Endothelial cell of umbilical vein (primary cell): ENCODE data around the gene PTGR3. TPM values are rescaled to one million over a fixed set of nuclear protein-coding genes. Genes with fewer than 3 reads are reported as not detected.

Experiments
- BruUV-seq: library from RNA; stranded (reverse); fragments of 400-500 nt; replicated peaks from 2 replicates; lab custom pipeline; 2021; lab: Mats Ljungman, UMichigan
- CTCF ChIA-PET: fragments of 300-600, 350-600 bp; sonication (Branson Sonifier 250); formaldehyde crosslinking; loops from one replicate; lab custom pipeline; 2021; ENCODE audit warnings: antibody characterized with exemption, inconsistent platforms; lab: Charles Lee
- POLR2A ChIA-PET: fragments of 300-600, 350-600 bp; sonication (Branson Sonifier 250); formaldehyde crosslinking; loops from one replicate; lab custom pipeline; 2021; ENCODE audit warnings: antibody characterized with exemption, inconsistent platforms; lab: Charles Lee
- DNase-seq: peaks from one replicate; pipeline ENCODE4 v3.0.0-alpha.2; 2011; ENCODE audit warnings: low read depth, low spot score
- FAIRE-seq: peaks from 2 replicates; lab custom pipeline; 2011; peaks lifted over from hg19 to GRCh38; lab: Jason Lieb, UNC
- H2AFZ ChIP-seq: 2 replicates; pipeline ENCODE4 v1.6.0; 2012; ENCODE audit warnings: low read depth, low read length, control low read depth, inconsistent platforms
- H3K27ac ChIP-seq: 2 replicates; pipeline ENCODE4 v1.5.1; 2011; ENCODE audit warnings: low read depth, mild to moderate bottlenecking, control low read depth, low read length, moderate library complexity; ENCODE audit not compliant: insufficient read depth
- H3K27me3 ChIP-seq, 2 experiments: 2 replicates each; pipeline versions ENCODE4 v1.6.0 to v1.6.1; 2011; ENCODE audit warnings: low read length in 2 of 2, mixed read lengths in 1 of 2; ENCODE audit not compliant: control insufficient read depth in 2 of 2, insufficient read depth in 2 of 2
- H3K36me3 ChIP-seq, 2 experiments: 2 replicates in 1 of 2; 3 replicates in 1 of 2; pipeline ENCODE4 v1.5.1; 2011; ENCODE audit warnings: low read length in 2 of 2, mild to moderate bottlenecking in 1 of 2, moderate library complexity in 1 of 2; ENCODE audit not compliant: control insufficient read depth in 2 of 2, insufficient read depth in 2 of 2; ENCODE audit errors: extremely low read depth in 1 of 2
- H3K4me1 ChIP-seq: 3 replicates; pipeline ENCODE4 v1.5.1; 2011; ENCODE audit warnings: mild to moderate bottlenecking, low read length; ENCODE audit not compliant: control insufficient read depth, insufficient read depth; ENCODE audit errors: extremely low read depth
- H3K4me2 ChIP-seq: 2 replicates; pipeline ENCODE4 v1.6.1; 2011; ENCODE audit warnings: low read length, control low read depth, mixed read lengths; ENCODE audit not compliant: insufficient read depth
- H3K4me3 ChIP-seq, 3 experiments: fragments of 200-600 bp in 1 of 3; sonication (generic), shearing (Covaris generic) in 1 of 3; replicated peaks in 1 of 3; 2 replicates each; pipeline ENCODE4 v1.5.1; 2011 to 2016; ENCODE audit warnings: control low read depth in 3 of 3, low read length in 3 of 3, mild to moderate bottlenecking in 2 of 3, inconsistent platforms in 1 of 3, low read depth in 1 of 3, moderate library complexity in 1 of 3; ENCODE audit not compliant: insufficient read depth in 1 of 3
- H3K79me2 ChIP-seq: 2 replicates; pipeline ENCODE4 v1.6.0; 2012; ENCODE audit warnings: low read length, inconsistent platforms; ENCODE audit not compliant: control insufficient read depth, insufficient read depth
- H3K9ac ChIP-seq: replicated peaks from 2 replicates; pipeline ENCODE3; 2011; ENCODE audit warnings: low read length, control low read depth; ENCODE audit not compliant: insufficient read depth; ENCODE audit errors: extremely low read depth
- H3K9me1 ChIP-seq: replicated peaks from 3 replicates; pipeline ENCODE4 v1.6.0; 2011; ENCODE audit warnings: mild to moderate bottlenecking, low read length; ENCODE audit not compliant: control insufficient read depth, insufficient read depth; ENCODE audit errors: extremely low read depth
- H3K9me3 ChIP-seq: replicated peaks from 2 replicates; pipeline ENCODE4 v1.5.1; 2012; ENCODE audit warnings: low read length, inconsistent platforms; ENCODE audit not compliant: control insufficient read depth, insufficient read depth
- H4K20me1 ChIP-seq: replicated peaks from 2 replicates; pipeline ENCODE3; 2011; ENCODE audit warnings: mild to moderate bottlenecking, low read length; ENCODE audit not compliant: control insufficient read depth, insufficient read depth; ENCODE audit errors: extremely low read depth
- CTCF ChIP-seq, 2 donors: IDR thresholded peaks; 1 replicate in 1 of 2; 2 replicates in 1 of 2; pipeline ENCODE4 v1.5.1; 2011; ENCODE audit warnings: low read length in 2 of 2, mild to moderate bottlenecking in 2 of 2, moderate library complexity in 2 of 2, control low read depth in 1 of 2, inconsistent platforms in 1 of 2, low read depth in 1 of 2; ENCODE audit not compliant: insufficient read depth in 1 of 2; ENCODE audit errors: extremely low read depth in 1 of 2
- EZH2 ChIP-seq: IDR thresholded peaks from 2 replicates; pipeline ENCODE4 v1.6.1; 2012; ENCODE audit warnings: borderline replicate concordance, low read depth, mild to moderate bottlenecking, moderate library complexity, low read length, inconsistent platforms; ENCODE audit not compliant: severe bottlenecking
- FOS ChIP-seq: IDR thresholded peaks from 2 replicates; pipeline ENCODE4 v1.6.1; 2011; ENCODE audit warnings: mild to moderate bottlenecking, low read length, moderate library complexity, borderline replicate concordance; ENCODE audit not compliant: insufficient read depth
- GATA2 ChIP-seq: IDR thresholded peaks from 2 replicates; pipeline ENCODE4 v1.7.0; 2011; ENCODE audit warnings: low read depth, mild to moderate bottlenecking, moderate library complexity, mixed read lengths, low read length; ENCODE audit not compliant: insufficient read length, insufficient read depth
- JUN ChIP-seq: IDR thresholded peaks from 2 replicates; pipeline ENCODE4 v1.6.1; 2011; ENCODE audit warnings: borderline replicate concordance, low read depth; ENCODE audit not compliant: insufficient read length, insufficient read depth
- MAX ChIP-seq: IDR thresholded peaks from 2 replicates; pipeline ENCODE4 v1.6.1; 2011; ENCODE audit not compliant: insufficient read depth, insufficient read length
- MYC ChIP-seq: IDR thresholded peaks from one replicate; pipeline ENCODE4 v1.6.1; 2011; ENCODE audit warnings: mild to moderate bottlenecking, low read depth, low read length
- POLR2A ChIP-seq: IDR thresholded peaks from 2 replicates; pipeline ENCODE4 v1.6.1; 2012; ENCODE audit warnings: low read depth, mild to moderate bottlenecking, control low read depth, low read length
- POLR2AphosphoS5 ChIP-seq: IDR thresholded peaks from 2 replicates; pipeline ENCODE4 v1.6.1; 2012; ENCODE audit warnings: low read depth, mild to moderate bottlenecking, control low read depth, low read length, moderate library complexity; ENCODE audit not compliant: insufficient read depth
- dilution Hi-C: fragments of 300-500 bp; cut with MboI; formaldehyde crosslinking; loops from one replicate; pipeline ENCODE4 v1.15.0; 2019; ENCODE audit warnings: low sequenced_read_pairs; ENCODE audit not compliant: extremely low pct_ligation_motif_present
- intact Hi-C: fragments of 100-400 bp; cut with micrococcal nuclease; formaldehyde crosslinking; loops from one replicate; pipeline ENCODE4 v1.10.0; 2022
- polyA plus RNA-seq, 4 experiments: library from polyadenylated mRNA; depleted of rRNA in 3 of 4; stranded (reverse) in 3 of 4; unstranded in 1 of 4; fragments of >200 nt; gene quantifications; 2 replicates each; pipeline versions ENCODE4 v1.2.1 to v1.2.3, GENCODE V29; 2011 to 2012; ENCODE audit warnings: missing spikeins in 1 of 4
- total RNA-seq: library from RNA; stranded (reverse); gene quantifications from 2 replicates; pipeline ENCODE4 v1.2.3, GENCODE V29; 2021

PTGR3 gene
- total and polyA plus RNA-seq, 2 donors (not counting 3 experiments of a cell fraction or from before 2014, with no cell fraction given): 13.9 to 21.9 TPM

GRCh38 chr18:75219745-75220375 is 10.9 kb upstream of the PTGR3 start:
- Histone ChIP-seq H3K27me3 (no peaks in the 10 kb centered on the region), H3K4me3 (no peak overlapping the region), H3K27ac (no peak overlapping the region), H3K4me1 (peaks cover 25% of the 10 kb centered on the region), H4K20me1 (no peaks in the 10 kb centered on the region), H2AFZ (no peak overlapping the region), H3K36me3 (no peaks in the 10 kb centered on the region), H3K4me2 (no peak overlapping the region), H3K79me2 (peaks cover 39% of the 10 kb centered on the region), H3K9ac (no peak overlapping the region), H3K9me1 (no peaks in the 10 kb centered on the region), H3K9me3 (no peaks in the 10 kb centered on the region)
- intact Hi-C loops (loop anchor here (10.0 kb wide), 1 partner anchor 1275 kb away; the partner anchor contains the start of gene ZNF516), dilution Hi-C loops (no loop called here)
- CTCF ChIA-PET: no interaction called here
- BruUV-seq: no TSS peak
- DNase-seq (no peak), FAIRE-seq (no peak)
- POLR2A ChIA-PET: no interaction called here
- no peak for TF ChIP-seq POLR2AphosphoS5
- no peak for TF ChIP-seq FOS
- TF ChIP-seq CTCF (IDR thresholded peaks at IDR 0.05; ENCODE audit: extremely low read depth in 1 of 2, insufficient read depth in 1 of 2, low read depth in 1 of 2, low read length in 2 of 2): no peak
- no peak for TF ChIP-seq GATA2
- no peak for TF ChIP-seq MYC
- no peak for TF ChIP-seq EZH2
- TF ChIP-seq MAX: no peak
- TF ChIP-seq JUN: no peak
- TF ChIP-seq POLR2A: no peak
